Osteocyte (in vitro differentiated cells): ENCODE results near the gene CPLX1. TPM values are rescaled to one million over a fixed set of nuclear protein-coding genes. Genes with fewer than 3 reads are reported as not detected.
"Not testable (repeated sequence)": the region's sequence is repeated elsewhere in the genome, so short reads cannot be mapped to it uniquely, and the experiment has no call there.

Experiments
- DNase-seq: peaks from one replicate; pipeline ENCODE4 v3.0.0; 2021; ENCODE audit warnings: mixed read lengths; ENCODE audit not compliant: unreplicated experiment; ENCODE audit errors: extremely low spot score
- H3K27ac Mint-ChIP-seq: one replicate; pipeline ENCODE4 v1.8.0; 2021; ENCODE audit warnings: mild to moderate bottlenecking, mixed read lengths; ENCODE audit not compliant: unreplicated experiment
- H3K27me3 Mint-ChIP-seq: one replicate; pipeline ENCODE4 v1.8.0; 2021; ENCODE audit warnings: mixed read lengths; ENCODE audit not compliant: unreplicated experiment
- H3K36me3 Mint-ChIP-seq: one replicate; pipeline ENCODE4 v1.8.0; 2021; ENCODE audit warnings: mixed read lengths; ENCODE audit not compliant: unreplicated experiment
- H3K4me1 Mint-ChIP-seq: one replicate; pipeline ENCODE4 v1.8.0; 2021; ENCODE audit warnings: mixed read lengths; ENCODE audit not compliant: unreplicated experiment
- H3K4me3 Mint-ChIP-seq: one replicate; pipeline ENCODE4 v1.8.0; 2021; ENCODE audit warnings: mild to moderate bottlenecking, moderate library complexity, mixed read lengths; ENCODE audit not compliant: unreplicated experiment
- H3K9me3 Mint-ChIP-seq: one replicate; pipeline ENCODE4 v1.8.0; 2021; ENCODE audit warnings: mixed read lengths; ENCODE audit not compliant: unreplicated experiment
- CTCF ChIP-seq: fragments of 200-600 bp; sonication (generic); IDR thresholded peaks from 2 replicates; pipeline ENCODE4 v1.5.0; 2021; ENCODE audit warnings: antibody characterized with exemption, mild to moderate bottlenecking, moderate library complexity
- total RNA-seq: library from RNA; stranded (reverse); gene quantifications from 2 replicates; pipeline ENCODE4 v1.2.1, GENCODE V29; 2021

The CPLX1 gene
- total RNA-seq, 1 donor from 2014 or later = not detected

- Mint-ChIP-seq H3K27ac (peak overlapping the region; percentile 84), H3K36me3 (peaks cover 29% of the 10 kb centered on the region), H3K27me3 (no peaks in the 10 kb centered on the region), H3K4me1 (peaks cover 31% of the 10 kb centered on the region), H3K4me3 (peak overlapping the region; percentile 88), H3K9me3 (no peaks in the 10 kb centered on the region)
- no peak for TF ChIP-seq CTCF
- no peak for DNase-seq
Measured at GRCh38 chr4:780716-781492, 45.0 kb downstream of the CPLX1 start.

GRCh38 chr4:780255-780654, 45.7 kb downstream of the CPLX1 start:
- peak overlapping the region; percentile 84 for H3K27ac Mint-ChIP-seq
- H3K9me3 Mint-ChIP-seq, DNase-seq, H3K27me3 Mint-ChIP-seq: not testable (repeated sequence)
- peak overlapping the region; percentile 88 for H3K4me3 Mint-ChIP-seq
- H3K4me1 Mint-ChIP-seq = peaks cover 31% of the 10 kb centered on the region
- H3K36me3 Mint-ChIP-seq = peaks cover 31% of the 10 kb centered on the region

- no peaks in the 10 kb centered on the region for H3K27me3 Mint-ChIP-seq
- peak overlapping the region; percentile 88 for H3K4me3 Mint-ChIP-seq
- peaks cover 36% of the 10 kb centered on the region for H3K36me3 Mint-ChIP-seq
Measured at GRCh38 chr4:779555-779954, 46.4 kb downstream of the CPLX1 start.

GRCh38 chr4:777520-778262, 48.2 kb downstream of the CPLX1 start:
- no peak for DNase-seq
- Mint-ChIP-seq H3K4me3 (no peak overlapping the region), H3K4me1 (peaks cover 40% of the 10 kb centered on the region), H3K9me3 (no peaks in the 10 kb centered on the region), H3K36me3 (peaks cover 40% of the 10 kb centered on the region), H3K27me3 (no peaks in the 10 kb centered on the region), H3K27ac (no peak overlapping the region)
- TF ChIP-seq CTCF = no peak

More at GRCh38 chr4:779555-779954, 46.4 kb downstream of the CPLX1 start:
- no peak for TF ChIP-seq CTCF
- no peaks in the 10 kb centered on the region for H3K9me3 Mint-ChIP-seq
- H3K4me1 Mint-ChIP-seq = peaks cover 31% of the 10 kb centered on the region
- no peak for DNase-seq
- H3K27ac Mint-ChIP-seq = peak overlapping the region; percentile 23

GRCh38 chr4:776743-777441, 49.0 kb downstream of the CPLX1 start:
- H3K27ac Mint-ChIP-seq = no peak overlapping the region
- H3K27me3 Mint-ChIP-seq = no peaks in the 10 kb centered on the region
- no peak overlapping the region for H3K4me3 Mint-ChIP-seq
- H3K36me3 Mint-ChIP-seq = peaks cover 40% of the 10 kb centered on the region
- no peak for TF ChIP-seq CTCF
- H3K9me3 Mint-ChIP-seq = no peaks in the 10 kb centered on the region
- peaks cover 36% of the 10 kb centered on the region for H3K4me1 Mint-ChIP-seq
- no peak for DNase-seq

- not testable (repeated sequence) for H3K4me3 Mint-ChIP-seq, H3K27ac Mint-ChIP-seq, DNase-seq, H3K27me3 Mint-ChIP-seq, H3K9me3 Mint-ChIP-seq
- peaks cover 36% of the 10 kb centered on the region for H3K4me1 Mint-ChIP-seq
- peaks cover 41% of the 10 kb centered on the region for H3K36me3 Mint-ChIP-seq
Measured at GRCh38 chr4:775485-775884, 50.4 kb downstream of the CPLX1 start.

- not testable (repeated sequence) for H3K27ac Mint-ChIP-seq, H3K27me3 Mint-ChIP-seq, H3K4me3 Mint-ChIP-seq, H3K9me3 Mint-ChIP-seq, DNase-seq
- Mint-ChIP-seq H3K4me1 (peaks cover 31% of the 10 kb centered on the region), H3K36me3 (peaks cover 38% of the 10 kb centered on the region)
Measured at GRCh38 chr4:774419-775092, 51.4 kb downstream of the CPLX1 start.
